MCF 10A (cell line): Measurements from ENCODE around the gene HNRNPUL1. TPM values are rescaled to one million over a fixed set of nuclear protein-coding genes. Genes with fewer than 3 reads are reported as not detected.

Experiments
- Bru-seq: library from RNA; stranded (reverse); fragments of 400-500 nt; gene quantifications from one replicate; lab custom pipeline; 2021; lab: Mats Ljungman, UMichigan
- BruChase-seq, 2 experiments: library from RNA; stranded (reverse); fragments of 400-500 nt; gene quantifications; one replicate each; lab custom pipeline; 2021; lab: Mats Ljungman, UMichigan
- BruUV-seq: library from RNA; stranded (reverse); fragments of 400-500 nt; replicated peaks from 2 replicates; lab custom pipeline; 2021; lab: Mats Ljungman, UMichigan
- CTCF ChIA-PET: fragments of 300-600 bp; sonication (Branson Sonifier 250); formaldehyde crosslinking; extraction: SDS; loops from one replicate; lab custom pipeline; 2021; ENCODE audit warnings: antibody characterized with exemption, inconsistent platforms; lab: Yijun Ruan, JAX
- POLR2A ChIA-PET: fragments of 300-600, 350-650 bp; sonication (Branson Sonifier 250); formaldehyde crosslinking; extraction: SDS; loops from one replicate; lab custom pipeline; 2020; ENCODE audit warnings: antibody characterized with exemption, inconsistent platforms; lab: Yijun Ruan, JAX
- DNase-seq: peaks from one replicate; pipeline ENCODE4 v3.0.0-alpha.2; 2018; ENCODE audit not compliant: unreplicated experiment
- H3K27ac Mint-ChIP-seq: one replicate; pipeline ENCODE4 v1.8.0; 2022; ENCODE audit warnings: mild to moderate bottlenecking, low read depth, mixed read lengths; ENCODE audit not compliant: unreplicated experiment
- H3K27me3 Mint-ChIP-seq: one replicate; pipeline ENCODE4 v1.8.0; 2022; ENCODE audit warnings: mixed read lengths; ENCODE audit not compliant: insufficient read depth, unreplicated experiment
- H3K36me3 Mint-ChIP-seq: one replicate; pipeline ENCODE4 v1.8.0; 2022; ENCODE audit warnings: mild to moderate bottlenecking, moderate library complexity, mixed read lengths; ENCODE audit not compliant: insufficient read depth, unreplicated experiment
- H3K4me1 Mint-ChIP-seq: one replicate; pipeline ENCODE4 v1.8.0; 2022; ENCODE audit warnings: mixed read lengths; ENCODE audit not compliant: insufficient read depth, unreplicated experiment
- H3K4me3 Mint-ChIP-seq: one replicate; pipeline ENCODE4 v1.8.0; 2022; ENCODE audit warnings: mild to moderate bottlenecking, moderate library complexity, mixed read lengths; ENCODE audit not compliant: unreplicated experiment
- H3K9me3 Mint-ChIP-seq: one replicate; pipeline ENCODE4 v1.8.0; 2022; ENCODE audit warnings: mixed read lengths; ENCODE audit not compliant: unreplicated experiment
- intact Hi-C: fragments of 100-400 bp; cut with micrococcal nuclease; formaldehyde crosslinking; loops from 2 replicates; pipeline ENCODE4 v1.14.1; 2022
- long read RNA-seq: library from polyadenylated mRNA; stranded (forward); transcript quantifications from one replicate; pipeline ENCODE4 v2.0.0, GENCODE V29; 2022
- total RNA-seq: library from RNA; stranded (reverse); gene quantifications from 2 replicates; pipeline ENCODE4 v1.2.3, GENCODE V29; 2022
- TF ChIP-seq, protein P1 (sequence below): fragments of 200-600 bp; IDR thresholded peaks from one replicate; pipeline ENCODE4 v1.8.0; 2022; ENCODE audit warnings: antibody characterized with exemption, mild to moderate bottlenecking; ENCODE audit not compliant: unreplicated experiment

HNRNPUL1 gene
- total RNA-seq = 179 and 204 TPM in 2 replicates
- percentile 86 among the genes with signal in this experiment for Bru-seq, nascent RNA
- BruChase-seq, experiment 1, labeled RNA remaining after a 6-hour chase = percentile 94 among the genes with signal in this experiment
- BruChase-seq, experiment 2, labeled RNA remaining after a 2-hour chase = percentile 86 among the genes with signal in this experiment
- long read RNA-seq, transcript HNRNPUL1-204 (15 exons, 3,555 nt) = major isoform, 62 of 239 reads
- long read RNA-seq, transcript HNRNPUL1-207 (15 exons, 2,794 nt) = minor isoform, 19 of 239 reads
- long read RNA-seq, transcript HNRNPUL1-208 (15 exons, 3,043 nt) = minor isoform, 16 of 239 reads
- long read RNA-seq, partial matches to known transcripts = 88 of 239 reads
- long read RNA-seq, other reads (novel, unspliced or antisense) = 40 of 239 reads

DNA sequence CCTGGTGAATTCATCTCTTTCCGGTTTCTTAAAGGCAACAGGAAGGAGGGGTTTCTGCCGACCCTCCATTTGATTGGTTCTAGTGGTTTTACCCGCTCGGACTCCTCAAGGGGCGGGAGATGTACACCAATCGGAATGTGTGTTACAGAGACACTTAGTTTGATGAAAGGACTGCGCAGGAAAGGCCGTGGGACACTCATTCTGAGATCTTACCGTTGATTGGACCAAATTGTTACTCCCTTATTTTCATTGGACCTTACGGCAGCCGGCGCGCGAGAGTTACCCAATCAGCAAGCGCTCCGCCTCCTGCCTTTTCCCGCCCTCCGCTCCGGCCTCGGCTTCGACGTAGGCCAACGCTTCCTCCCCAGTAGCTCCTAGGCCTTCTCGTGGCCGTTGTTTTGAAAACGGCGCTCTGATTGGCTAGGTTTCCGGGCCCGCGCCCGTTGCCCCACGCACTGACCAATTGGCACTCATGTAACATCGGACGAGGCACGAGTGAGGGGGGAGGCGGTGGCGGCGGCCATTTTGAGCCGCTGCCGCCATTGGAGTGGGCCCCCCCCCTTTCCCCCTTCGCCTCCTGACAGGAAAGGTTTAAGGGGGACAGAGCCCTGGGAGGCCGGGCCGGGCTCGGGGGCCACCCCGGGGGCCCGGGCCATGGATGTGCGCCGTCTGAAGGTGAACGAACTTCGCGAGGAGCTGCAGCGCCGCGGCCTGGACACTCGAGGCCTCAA is at the start of gene HNRNPUL1:
HNRNPUL1 (plus strand) TSS at position 523 of the 731 bp plus-strand sequence; CDS start at position 655, 132 bp downstream.
- CTCF ChIA-PET = interaction anchor here (0.7 to 10.5 kb wide), 7 partner anchors 15 to 289 kb away, joined by 3 to 137 read pairs (median 5); partner anchors contain the start of genes AXL and B9D2
- peak; percentile 100 for DNase-seq
- H3K4me3 Mint-ChIP-seq = peak within 1 kb of the TSS; percentile 89
- POLR2A ChIA-PET = interaction anchor here (0.6 to 13.4 kb wide), 48 partner anchors 9 to 1294 kb away, joined by 3 to 345 read pairs (median 4); partner anchors contain the start of genes ACTMAP, AXL, B9D2 and CCDC97
- H3K27ac Mint-ChIP-seq = peak within 1 kb of the TSS; percentile 100
- no TSS peak for BruUV-seq
- peaks cover 42% of the 10 kb centered on the region for H3K4me1 Mint-ChIP-seq
- TF ChIP-seq, protein P1, sequence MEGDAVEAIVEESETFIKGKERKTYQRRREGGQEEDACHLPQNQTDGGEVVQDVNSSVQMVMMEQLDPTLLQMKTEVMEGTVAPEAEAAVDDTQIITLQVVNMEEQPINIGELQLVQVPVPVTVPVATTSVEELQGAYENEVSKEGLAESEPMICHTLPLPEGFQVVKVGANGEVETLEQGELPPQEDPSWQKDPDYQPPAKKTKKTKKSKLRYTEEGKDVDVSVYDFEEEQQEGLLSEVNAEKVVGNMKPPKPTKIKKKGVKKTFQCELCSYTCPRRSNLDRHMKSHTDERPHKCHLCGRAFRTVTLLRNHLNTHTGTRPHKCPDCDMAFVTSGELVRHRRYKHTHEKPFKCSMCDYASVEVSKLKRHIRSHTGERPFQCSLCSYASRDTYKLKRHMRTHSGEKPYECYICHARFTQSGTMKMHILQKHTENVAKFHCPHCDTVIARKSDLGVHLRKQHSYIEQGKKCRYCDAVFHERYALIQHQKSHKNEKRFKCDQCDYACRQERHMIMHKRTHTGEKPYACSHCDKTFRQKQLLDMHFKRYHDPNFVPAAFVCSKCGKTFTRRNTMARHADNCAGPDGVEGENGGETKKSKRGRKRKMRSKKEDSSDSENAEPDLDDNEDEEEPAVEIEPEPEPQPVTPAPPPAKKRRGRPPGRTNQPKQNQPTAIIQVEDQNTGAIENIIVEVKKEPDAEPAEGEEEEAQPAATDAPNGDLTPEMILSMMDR = peak; percentile 25
- H3K9me3 Mint-ChIP-seq = no peaks in the 10 kb centered on the region
- peaks cover 67% of the 10 kb centered on the region for H3K36me3 Mint-ChIP-seq
- H3K27me3 Mint-ChIP-seq = no peaks in the 10 kb centered on the region
- intact Hi-C loops = loop anchor here (2.0 to 5.0 kb wide), 4 partner anchors 45 to 597 kb away; partner anchors contain the start of genes AXL and TGFB1

GRCh38 chr19:41217741-41218140 is 46.4 kb upstream of the HNRNPUL1 start:
- BruUV-seq = no TSS peak
- intact Hi-C loops = loop anchor here (2.0 kb wide), 1 partner anchor 45 kb away; no protein-coding TSS in a partner anchor
- Mint-ChIP-seq H3K9me3 (no peaks in the 10 kb centered on the region), H3K27me3 (no peaks in the 10 kb centered on the region), H3K4me3 (peak overlapping the region; percentile 62), H3K4me1 (peaks cover 42% of the 10 kb centered on the region), H3K36me3 (peaks cover 15% of the 10 kb centered on the region), H3K27ac (peak overlapping the region; percentile 96)
- CTCF ChIA-PET = interaction anchor here (3.9 kb wide), 1 partner anchor 45 kb away, joined by 30 read pairs; the partner anchor contains the start of gene HNRNPUL1
- no peak for DNase-seq
- TF ChIP-seq, protein P1 = no peak
- POLR2A ChIA-PET = interaction anchor here (0.6 to 14.1 kb wide), 4 partner anchors 11 to 501 kb away, joined by 3 to 345 read pairs (median 8); partner anchors contain the start of genes COQ8B, HNRNPUL1 and ITPKC

GRCh38 chr19:41218249-41218614 is 45.9 kb upstream of the HNRNPUL1 start:
- intact Hi-C loops = loop anchor here (2.0 kb wide), 1 partner anchor 45 kb away; no protein-coding TSS in a partner anchor

More at GRCh38 chr19:41218249-41218614, 45.9 kb upstream of the HNRNPUL1 start:
- no peaks in the 10 kb centered on the region for H3K27me3 Mint-ChIP-seq
- TSS peak; percentile 64 for BruUV-seq
- H3K27ac Mint-ChIP-seq = peak overlapping the region; percentile 96
- ChIA-PET POLR2A (interaction anchor here (0.6 to 14.1 kb wide), 22 partner anchors 10 to 1221 kb away, joined by 3 to 345 read pairs (median 4); partner anchors contain the start of genes ACTMAP, CCDC97, COQ8B and HNRNPUL1), CTCF (interaction anchor here (0.6 to 3.9 kb wide), 4 partner anchors 14 to 129 kb away, joined by 3 to 30 read pairs (median 4); partner anchors contain the start of gene HNRNPUL1)
- H3K36me3 Mint-ChIP-seq = peaks cover 15% of the 10 kb centered on the region
- peaks cover 47% of the 10 kb centered on the region for H3K4me1 Mint-ChIP-seq
- H3K4me3 Mint-ChIP-seq = peak overlapping the region; percentile 78
- TF ChIP-seq, protein P1 = no peak
- H3K9me3 Mint-ChIP-seq = no peaks in the 10 kb centered on the region
- DNase-seq = no peak
